Raji (cell line): ENCODE measurements around the gene FNDC3B.

Experiments used
- POLR2A ChIP-seq: IDR thresholded peaks from 2 replicates; pipeline ENCODE4 v1.6.1; 2011; ENCODE audit warnings: low read depth, low read length, control low read depth; ENCODE audit not compliant: insufficient read depth

The FNDC3B gene

DNA sequence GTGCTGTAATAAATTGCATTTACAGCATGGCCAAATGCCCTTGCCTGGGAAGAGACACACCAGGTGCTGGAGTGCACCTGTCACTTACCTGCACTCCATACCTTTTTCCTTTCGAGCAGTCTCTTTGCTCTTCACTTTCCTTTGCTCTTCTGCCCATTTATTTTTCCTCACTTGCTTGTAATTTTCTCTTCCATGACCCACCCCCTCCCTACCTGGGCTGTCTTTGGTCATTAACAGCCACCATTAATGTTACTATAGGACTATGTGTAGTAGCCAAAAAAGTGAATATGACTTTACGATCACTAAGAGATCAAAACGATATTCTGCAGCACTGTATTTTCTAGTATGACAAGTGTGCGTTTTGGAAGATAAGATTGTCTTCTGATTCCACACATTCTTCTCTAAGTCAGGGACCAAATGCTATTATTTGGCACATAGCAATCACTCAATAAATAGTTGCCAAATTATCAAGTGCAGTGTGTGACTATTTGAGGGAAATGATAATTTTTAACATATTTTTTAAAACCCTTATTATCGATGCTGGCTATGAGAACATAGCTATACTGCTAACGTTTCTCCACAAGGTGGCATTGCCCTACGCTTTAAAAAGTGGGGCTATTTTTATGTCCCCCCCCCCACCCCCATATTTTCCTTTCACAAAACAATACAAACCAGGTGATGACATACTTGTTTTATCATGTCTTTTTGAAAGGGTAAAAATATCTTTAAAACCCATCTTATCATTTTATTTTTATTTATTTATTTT, 294.5 kb downstream of the FNDC3B start:
- no peak for TF ChIP-seq POLR2A

DNA sequence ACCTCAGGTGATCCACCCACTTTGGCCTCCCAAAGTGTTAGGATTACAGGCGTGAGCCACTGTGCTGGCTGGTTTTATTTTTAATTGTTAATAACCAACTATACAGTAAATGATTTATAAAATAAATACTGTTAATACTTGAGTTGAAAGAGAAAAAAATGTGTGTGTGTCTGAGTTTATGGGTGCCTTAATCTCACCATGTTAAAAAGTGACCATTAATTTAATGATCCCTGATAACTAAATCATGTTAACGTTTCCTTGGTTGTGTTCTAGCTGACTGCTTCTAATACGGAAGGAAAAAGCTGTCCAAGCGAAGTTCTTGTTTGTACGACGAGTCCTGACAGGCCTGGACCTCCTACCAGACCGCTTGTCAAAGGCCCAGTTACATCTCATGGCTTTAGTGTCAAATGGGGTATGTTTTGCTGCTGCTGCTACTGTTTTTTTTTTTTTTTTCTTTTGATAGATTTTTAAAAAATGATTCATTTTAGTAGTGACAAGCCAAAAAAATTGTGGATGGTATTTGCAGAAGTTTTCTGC, 295.4 kb downstream of the FNDC3B start:
- TF ChIP-seq POLR2A = no peak

DNA sequence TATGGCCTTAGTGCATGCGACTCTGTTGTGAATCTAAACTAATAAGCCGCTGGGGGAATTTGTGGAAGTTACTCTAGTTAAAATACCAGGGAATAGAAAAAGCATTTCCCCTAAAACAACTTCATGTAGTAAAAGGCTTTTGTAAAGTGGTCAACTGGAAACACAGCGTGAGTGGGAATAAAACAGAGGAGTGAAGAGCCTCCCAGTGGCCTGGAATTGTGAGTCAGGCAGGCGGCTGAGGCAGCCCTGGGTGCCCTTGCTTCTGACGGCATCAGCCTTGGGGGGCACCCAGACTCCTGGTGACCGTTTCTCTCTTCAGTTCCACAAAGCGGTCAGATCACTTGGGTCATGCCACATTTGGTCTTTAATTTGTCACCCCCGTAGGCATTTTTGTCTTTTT, 300.5 kb downstream of the FNDC3B start:
- TF ChIP-seq POLR2A = no peak

DNA sequence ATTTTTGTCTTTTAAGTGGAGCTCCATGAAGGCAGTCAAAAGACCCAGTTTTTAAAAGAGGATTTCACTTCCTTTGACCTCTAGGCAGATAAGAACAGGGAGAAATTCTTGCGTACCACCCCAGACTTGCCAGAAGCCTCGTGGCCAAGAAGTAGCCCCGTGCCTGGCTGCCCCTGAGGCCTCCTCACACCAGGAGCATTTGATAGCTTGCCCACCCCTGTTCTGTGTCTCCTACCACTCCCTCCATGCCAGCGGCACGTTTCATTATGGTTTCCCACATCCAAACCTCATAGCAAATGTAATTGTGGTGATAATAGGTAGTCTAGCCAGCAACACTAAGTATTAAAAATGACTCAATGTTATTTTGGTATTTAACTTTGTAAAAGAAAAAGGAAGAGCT, 301.2 kb downstream of the FNDC3B start:
- TF ChIP-seq POLR2A = no peak

GRCh38 chr3:172341482-172342059, 302.2 kb downstream of the FNDC3B start:
- TF ChIP-seq POLR2A = no peak

DNA sequence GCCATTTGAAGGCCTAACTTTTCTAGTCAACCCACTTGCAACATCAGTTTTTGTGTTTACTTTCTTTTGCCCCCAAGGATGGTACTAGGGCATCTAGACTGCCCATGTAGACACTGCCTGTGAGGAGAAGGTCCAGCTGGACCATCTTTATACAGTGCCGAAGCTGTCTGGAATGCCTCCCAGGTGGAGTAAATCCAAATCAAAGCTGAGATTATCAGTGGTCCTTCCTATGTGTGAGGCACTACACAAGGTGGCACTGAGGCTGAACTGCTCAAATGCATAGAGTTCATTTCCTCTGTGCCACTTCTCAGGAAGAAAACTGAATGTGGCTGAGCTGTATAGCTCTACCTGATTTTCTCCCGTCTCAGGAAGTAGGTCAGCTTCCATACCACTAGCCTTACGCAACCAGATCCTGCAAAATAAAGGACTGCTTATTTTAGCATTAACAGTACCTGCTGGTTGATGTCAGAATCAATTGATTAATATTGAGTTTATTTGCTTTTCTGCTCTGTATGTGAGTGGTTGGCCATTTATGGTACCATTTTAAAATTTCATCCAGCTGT, 302.8 kb downstream of the FNDC3B start:
- TF ChIP-seq POLR2A = no peak

- no peak for TF ChIP-seq POLR2A
These were observed 303.7 kb downstream of the FNDC3B start for GRCh38 chr3:172343117-172343516.

- no peak for TF ChIP-seq POLR2A
These were observed 304.6 kb downstream of the FNDC3B start for GRCh38 chr3:172343979-172344378.

DNA sequence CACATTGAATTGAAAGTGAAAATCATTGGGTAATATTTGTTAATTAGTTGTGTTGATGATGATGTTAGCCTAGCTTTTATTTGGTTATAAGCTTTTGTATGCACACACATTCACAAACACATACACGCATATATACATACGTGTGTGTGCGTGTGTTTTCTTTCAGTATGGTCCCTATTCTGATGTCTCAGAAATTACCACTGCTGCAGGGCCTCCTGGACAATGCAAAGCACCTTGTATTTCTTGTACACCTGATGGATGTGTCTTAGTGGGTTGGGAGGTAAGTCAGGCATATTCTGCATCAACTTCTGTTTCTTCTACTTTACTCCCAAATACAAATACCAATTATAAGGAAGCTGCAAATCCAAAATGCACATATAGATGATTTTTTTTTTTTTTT, 306.8 kb downstream of the FNDC3B start:
- no peak for TF ChIP-seq POLR2A

- no peak for TF ChIP-seq POLR2A
These were observed 308.7 kb downstream of the FNDC3B start for GRCh38 chr3:172347895-172348679.

DNA sequence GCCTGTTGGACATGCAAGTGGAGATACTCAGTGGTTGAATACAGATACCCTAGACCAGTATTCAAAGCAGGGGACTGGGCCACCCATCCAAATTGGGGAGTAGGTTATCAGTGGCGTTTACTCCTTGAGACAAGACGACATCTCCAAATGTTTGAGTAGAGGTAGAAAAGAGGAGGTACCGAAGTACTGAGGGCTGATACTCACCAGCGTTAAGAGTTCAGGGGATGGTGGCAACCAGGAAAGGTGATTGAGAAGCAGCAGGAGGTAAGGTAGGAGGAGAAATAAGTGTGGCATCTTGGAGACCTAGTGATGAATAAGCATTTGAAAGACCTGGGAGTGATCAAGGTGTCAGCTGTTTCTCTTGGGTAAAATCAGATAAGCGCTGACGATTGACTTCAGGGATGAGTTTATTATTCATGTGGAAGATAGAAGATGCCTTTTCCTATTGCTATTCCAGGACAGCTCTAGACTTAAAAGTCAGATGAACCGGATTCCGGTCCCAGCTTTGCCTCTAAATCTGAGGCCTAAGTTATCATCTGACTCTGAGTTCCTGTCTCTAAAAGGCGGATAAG, 312.6 kb downstream of the FNDC3B start:
- TF ChIP-seq POLR2A = no peak

- TF ChIP-seq POLR2A = no peak
These were observed 313.4 kb downstream of the FNDC3B start for GRCh38 chr3:172352786-172353185.

DNA sequence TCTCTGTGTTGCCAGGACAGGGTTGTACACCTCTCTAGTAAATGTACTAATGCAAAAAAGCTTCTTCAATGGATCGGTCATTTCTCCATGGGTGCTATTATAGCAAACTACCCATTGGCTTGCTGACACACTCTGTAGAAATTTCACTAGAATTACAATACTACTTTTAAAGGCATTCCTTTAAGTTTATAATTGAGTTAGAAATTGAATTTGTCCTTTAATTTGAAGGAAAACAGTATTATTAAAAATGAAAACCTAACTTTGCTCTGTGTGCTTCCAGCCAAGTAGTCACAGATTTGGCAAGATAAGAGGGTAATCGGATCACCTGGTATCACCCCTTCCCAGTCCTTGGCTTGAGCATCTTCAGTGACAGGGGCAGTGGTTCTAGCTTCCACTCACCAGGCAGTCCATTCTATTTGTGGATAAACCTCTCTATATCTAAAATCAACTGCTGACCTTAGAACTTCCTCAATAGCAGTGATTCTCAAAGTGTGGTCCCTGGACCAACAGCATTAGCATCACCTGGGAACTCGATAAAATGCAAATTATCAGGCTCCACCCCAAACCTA, 315.6 kb downstream of the FNDC3B start:
- no peak for TF ChIP-seq POLR2A

GRCh38 chr3:172355836-172356235, 316.5 kb downstream of the FNDC3B start:
- TF ChIP-seq POLR2A = no peak

- TF ChIP-seq POLR2A = no peak
These were observed 317.0 kb downstream of the FNDC3B start for GRCh38 chr3:172356427-172356826.
